GM12865 (cell line): ENCODE results near the gene SAP30BP.

Source experiments
- DNase-seq: peaks from one replicate; pipeline ENCODE4 v3.0.0; 2010; ENCODE audit warnings: low read depth
- H3K4me3 ChIP-seq: 2 replicates; pipeline ENCODE4 v1.5.1; 2011; ENCODE audit warnings: mild to moderate bottlenecking, low read depth, low read length, control low read depth
- CTCF ChIP-seq: IDR thresholded peaks from 2 replicates; pipeline ENCODE4 v1.5.1; 2011; ENCODE audit warnings: low read length, control low read depth, low read depth, inconsistent platforms; ENCODE audit not compliant: insufficient read depth; ENCODE audit errors: missing control alignments

Gene SAP30BP

GRCh38 chr17:75729351-75729750, 62.2 kb downstream of the SAP30BP start:
- no peak for TF ChIP-seq CTCF
- no peak overlapping the region for H3K4me3 ChIP-seq
- DNase-seq: no peak

- TF ChIP-seq CTCF: no peak
- H3K4me3 ChIP-seq: no peak overlapping the region
- no peak for DNase-seq
These were observed 62.9 kb downstream of the SAP30BP start for GRCh38 chr17:75730065-75730464.

GRCh38 chr17:75731086-75731715, 64.1 kb downstream of the SAP30BP start:
- no peak for DNase-seq
- no peak overlapping the region for H3K4me3 ChIP-seq
- TF ChIP-seq CTCF: no peak

- H3K4me3 ChIP-seq: no peak overlapping the region
- no peak for TF ChIP-seq CTCF
- DNase-seq: no peak
These were observed 64.8 kb downstream of the SAP30BP start for GRCh38 chr17:75731716-75732498.

- no peak for DNase-seq
- no peak overlapping the region for H3K4me3 ChIP-seq
- TF ChIP-seq CTCF: no peak
These were observed 66.3 kb downstream of the SAP30BP start for GRCh38 chr17:75733471-75733870.

- H3K4me3 ChIP-seq: no peak overlapping the region
- no peak for TF ChIP-seq CTCF
- no peak for DNase-seq
These were observed 67.6 kb downstream of the SAP30BP start for GRCh38 chr17:75734674-75735294.
